Ovary (tissue), 9 donors: ENCODE results near the gene PCDH17. TPM values are rescaled to one million over a fixed set of nuclear protein-coding genes. Genes with fewer than 3 reads are reported as not detected.

Experiments
- DNase-seq, 5 donors: peaks; one replicate each; pipeline ENCODE4 v3.0.0-alpha.2; 2019 to 2020
- H3K27ac ChIP-seq, 2 donors: fragments of 200-600 bp; one replicate each; pipeline versions ENCODE4 v1.5.1 to v1.8.0; 2019 to 2022
- H3K27me3 ChIP-seq: fragments of 200-600 bp; one replicate; pipeline ENCODE4 v1.8.0; 2022
- H3K36me3 ChIP-seq: fragments of 200-600 bp; sonication (generic); one replicate; pipeline ENCODE4 v1.5.1; 2019
- H3K4me1 ChIP-seq: one replicate; pipeline ENCODE4 v1.8.1; 2013; ENCODE audit warnings: mild to moderate bottlenecking, moderate library complexity; ENCODE audit not compliant: insufficient read depth
- H3K4me3 ChIP-seq: fragments of 200-600 bp; sonication (generic); one replicate; pipeline ENCODE4 v1.5.1; 2017
- H3K9me3 ChIP-seq, 2 donors: fragments of 200-600 bp in 1 of 2; sonication (generic) in 1 of 2; one replicate each; pipeline versions ENCODE4 v1.5.1 to v1.8.1; 2013 to 2019; ENCODE audit warnings: mild to moderate bottlenecking in 1 of 2, moderate library complexity in 1 of 2
- EP300 ChIP-seq: sonication (generic); formaldehyde crosslinking; IDR thresholded peaks from one replicate; pipeline ENCODE4 v1.6.1; 2017; ENCODE audit warnings: antibody characterized with exemption
- POLR2A ChIP-seq: fragments of 450-650 bp; IDR thresholded peaks from one replicate; pipeline ENCODE4 v1.6.1; 2017; ENCODE audit warnings: antibody characterized with exemption, mild to moderate bottlenecking, moderate library complexity
- WGBS, 3 donors: extraction: QIAGEN DNeasy Blood & Tissue Kit in 1 of 3; methylation state at CpG; one replicate each; pipeline versions ENCODE4 v1.1.5 to v1.1.7; 2013 to 2017; 5-methylcytosine and 5-hydroxymethylcytosine counted together
- intact Hi-C, 4 donors: fragments of 100-400 bp; cut with DNase I; formaldehyde crosslinking; loops; one replicate each; pipeline versions ENCODE4 v1.11.0 to v1.15.1; 2022 to 2023
- polyA plus RNA-seq, 2 donors: library from polyadenylated mRNA; stranded (reverse); fragments of 200-250 nt in 1 of 2; fragments of 350-450 nt in 1 of 2; fragmentation: Illumina TruSeq in 1 of 2; extraction: RNeasy Lipid Tissue Mini Kit (QIAGEN cat#74804) in 1 of 2; gene quantifications; one replicate each; pipeline ENCODE4 v1.2.3, GENCODE V29; 2013 to 2014
- total RNA-seq, 7 donors: library from RNA; depleted of rRNA in 2 of 7; stranded (reverse); fragments of >200 nt in 2 of 7; fragmentation: NEBNext Ultra II Directional in 3 of 7; extraction: Animal tissue kit (Norgen Biotek cat#: 25700) in 3 of 7; gene quantifications; one replicate each; pipeline versions ENCODE4 v1.1.0 to v1.2.4, GENCODE V29; 2016 to 2023
- TF ChIP-seq, protein P1 (sequence below), 3 donors: fragments of 450-650 bp in 2 of 3; fragments of 200-600 bp in 1 of 3; IDR thresholded peaks; one replicate each; pipeline versions ENCODE4 v1.5.1 to v1.8.0; 2016 to 2022; ENCODE audit warnings: antibody characterized with exemption in 3 of 3, mild to moderate bottlenecking in 1 of 3
- donor health status: DM: no; HTN: no; CAD: no; lungs with moderate emphysema.
- donor health status: DM: no; HTN: no; CAD: no.
- donor health status: Bipolar disorder and iron deficiency.
- donor health status: DM: yes; HTN: yes; CAD: no.
- donor health status: DM: no; HTN: no; CAD: no.
- donor health status: DM: yes; HTN: yes; CAD: no.

The PCDH17 gene
- total and polyA plus RNA-seq, 9 donors: 1.2 to 21.3 (median 2.4) TPM

DNA sequence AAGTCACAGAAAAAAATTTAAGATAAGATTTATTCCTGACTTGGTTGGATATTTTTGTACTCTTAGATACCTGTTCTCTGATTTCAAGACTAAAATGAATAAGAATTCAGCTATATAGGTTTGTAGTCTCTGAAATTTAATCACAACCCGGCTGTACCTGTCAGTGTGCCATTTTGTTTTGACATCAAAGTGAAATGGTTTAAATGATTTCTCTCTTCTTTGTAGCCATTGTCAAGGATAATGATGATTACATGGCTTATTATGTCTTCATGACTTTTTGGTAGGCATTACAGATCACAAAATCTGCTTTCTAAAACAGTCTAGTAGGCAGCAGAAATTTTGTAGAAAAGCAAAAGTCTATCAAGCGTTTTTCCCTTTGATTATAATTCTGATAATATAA is 72.5 kb downstream of the PCDH17 start:
- WGBS, 3 donors: 67 to 85% (median 81%) methylated on average over 2 of the region's 2 CpGs
- TF ChIP-seq EP300 (no peak), POLR2A (no peak)
- TF ChIP-seq, protein P1, sequence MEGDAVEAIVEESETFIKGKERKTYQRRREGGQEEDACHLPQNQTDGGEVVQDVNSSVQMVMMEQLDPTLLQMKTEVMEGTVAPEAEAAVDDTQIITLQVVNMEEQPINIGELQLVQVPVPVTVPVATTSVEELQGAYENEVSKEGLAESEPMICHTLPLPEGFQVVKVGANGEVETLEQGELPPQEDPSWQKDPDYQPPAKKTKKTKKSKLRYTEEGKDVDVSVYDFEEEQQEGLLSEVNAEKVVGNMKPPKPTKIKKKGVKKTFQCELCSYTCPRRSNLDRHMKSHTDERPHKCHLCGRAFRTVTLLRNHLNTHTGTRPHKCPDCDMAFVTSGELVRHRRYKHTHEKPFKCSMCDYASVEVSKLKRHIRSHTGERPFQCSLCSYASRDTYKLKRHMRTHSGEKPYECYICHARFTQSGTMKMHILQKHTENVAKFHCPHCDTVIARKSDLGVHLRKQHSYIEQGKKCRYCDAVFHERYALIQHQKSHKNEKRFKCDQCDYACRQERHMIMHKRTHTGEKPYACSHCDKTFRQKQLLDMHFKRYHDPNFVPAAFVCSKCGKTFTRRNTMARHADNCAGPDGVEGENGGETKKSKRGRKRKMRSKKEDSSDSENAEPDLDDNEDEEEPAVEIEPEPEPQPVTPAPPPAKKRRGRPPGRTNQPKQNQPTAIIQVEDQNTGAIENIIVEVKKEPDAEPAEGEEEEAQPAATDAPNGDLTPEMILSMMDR (IDR thresholded peaks at IDR 0.05): no peak
- no peaks in the 10 kb centered on the region for H3K36me3 ChIP-seq
- intact Hi-C loops: no loop called here
- no peak overlapping the region for H3K27ac ChIP-seq
- no peaks in the 10 kb centered on the region for H3K27me3 ChIP-seq
- no peak overlapping the region for H3K4me3 ChIP-seq
- H3K9me3 ChIP-seq: no peaks in the 10 kb centered on the region
- no peaks in the 10 kb centered on the region for H3K4me1 ChIP-seq
- DNase-seq: no peak

DNA sequence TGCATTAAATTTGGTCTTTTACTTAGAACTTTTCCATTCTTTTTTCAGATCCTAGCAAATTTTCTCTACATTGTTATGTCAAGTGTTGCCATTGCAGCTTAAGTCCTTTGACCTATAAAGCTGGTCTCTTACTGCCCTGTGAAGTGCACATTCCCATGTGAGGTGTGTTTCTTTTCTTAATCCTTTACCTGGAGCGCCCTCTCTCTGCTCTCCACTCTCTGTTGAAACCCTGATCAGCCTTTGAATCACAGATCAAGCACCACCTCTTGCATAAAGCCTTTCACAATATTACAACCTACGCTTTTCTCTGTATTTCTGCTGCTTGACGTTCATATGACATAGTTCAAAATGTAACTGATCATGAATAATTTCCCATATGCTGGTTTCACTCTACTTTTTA is 84.8 kb downstream of the PCDH17 start:
- TF ChIP-seq, protein P1 (IDR thresholded peaks at IDR 0.05): no peak
- TF ChIP-seq POLR2A: no peak
- no peak for TF ChIP-seq EP300
- no peak for DNase-seq
- H3K36me3 ChIP-seq: no peaks in the 10 kb centered on the region
- WGBS, 3 donors: 74 to 81% (median 77%) methylated on average over 3 of the region's 3 CpGs
- H3K4me3 ChIP-seq: no peak overlapping the region
- no peaks in the 10 kb centered on the region for H3K9me3 ChIP-seq
- no peak overlapping the region for H3K27ac ChIP-seq
- no peaks in the 10 kb centered on the region for H3K4me1 ChIP-seq
- H3K27me3 ChIP-seq: no peaks in the 10 kb centered on the region
- intact Hi-C loops: no loop called here

DNA sequence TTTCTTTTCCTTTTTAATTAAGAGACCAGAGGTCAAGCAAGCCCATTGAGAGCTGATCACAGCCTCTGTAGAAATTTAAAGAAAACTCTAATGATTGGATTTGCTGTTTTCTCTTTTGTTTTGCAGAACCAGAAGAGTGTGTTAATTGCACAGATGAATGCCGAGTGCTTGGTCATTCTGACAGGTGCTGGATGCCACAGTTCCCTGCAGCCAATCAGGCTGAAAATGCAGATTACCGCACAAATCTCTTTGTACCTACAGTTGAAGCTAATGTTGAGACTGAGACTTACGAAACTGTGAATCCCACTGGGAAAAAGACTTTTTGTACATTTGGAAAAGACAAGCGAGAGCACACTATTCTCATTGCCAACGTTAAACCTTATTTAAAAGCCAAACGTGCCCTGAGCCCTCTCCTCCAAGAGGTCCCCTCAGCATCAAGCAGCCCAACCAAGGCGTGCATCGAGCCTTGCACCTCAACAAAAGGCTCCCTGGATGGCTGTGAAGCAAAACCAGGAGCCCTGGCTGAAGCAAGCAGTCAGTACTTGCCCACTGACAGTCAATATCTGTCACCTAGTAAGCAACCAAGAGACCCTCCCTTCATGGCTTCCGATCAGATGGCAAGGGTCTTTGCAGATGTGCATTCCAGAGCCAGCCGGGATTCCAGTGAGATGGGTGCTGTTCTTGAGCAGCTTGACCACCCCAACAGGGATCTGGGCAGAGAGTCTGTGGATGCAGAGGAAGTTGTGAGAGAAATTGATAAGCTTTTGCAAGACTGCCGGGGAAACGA is 93.1 kb downstream of the PCDH17 start:
- H3K4me1 ChIP-seq: no peaks in the 10 kb centered on the region
- WGBS, 3 donors: 69 to 81% (median 78%) methylated on average over 12 of the region's 12 CpGs
- intact Hi-C loops: no loop called here
- H3K4me3 ChIP-seq: no peak overlapping the region
- H3K36me3 ChIP-seq: no peaks in the 10 kb centered on the region
- TF ChIP-seq, protein P1 (IDR thresholded peaks at IDR 0.05): no peak
- no peak for TF ChIP-seq EP300
- no peak for TF ChIP-seq POLR2A
- H3K27me3 ChIP-seq: no peaks in the 10 kb centered on the region
- H3K27ac ChIP-seq: no peak overlapping the region
- no peak for DNase-seq
- H3K9me3 ChIP-seq: no peaks in the 10 kb centered on the region

DNA sequence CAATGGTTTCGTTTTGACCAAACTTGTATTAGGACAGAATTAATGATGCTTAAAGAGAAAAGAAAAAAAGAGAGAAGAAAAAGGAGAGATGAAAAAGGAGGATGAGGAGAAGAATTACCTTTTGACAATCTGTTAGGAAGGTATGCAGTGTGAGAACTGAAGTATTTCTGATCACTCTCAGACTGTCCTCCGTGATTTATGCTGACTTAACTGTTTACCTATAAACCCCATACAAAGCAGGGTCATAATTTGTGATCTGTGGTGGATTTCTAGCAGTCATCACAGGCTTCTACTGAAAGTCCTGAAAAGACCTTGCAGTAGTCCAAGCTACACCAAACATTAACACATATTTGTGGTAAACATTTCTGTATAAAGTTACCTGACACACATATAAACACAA is 93.9 kb downstream of the PCDH17 start:
- no peaks in the 10 kb centered on the region for H3K36me3 ChIP-seq
- WGBS, 3 donors: 64 to 75% (median 65%) methylated on average over 2 of the region's 2 CpGs
- TF ChIP-seq POLR2A (no peak), EP300 (no peak)
- TF ChIP-seq, protein P1 (IDR thresholded peaks at IDR 0.05): no peak

More for the DNA sequence above, 93.9 kb downstream of the PCDH17 start:
- intact Hi-C loops: no loop called here
- Histone ChIP-seq H3K4me1 (no peaks in the 10 kb centered on the region), H3K9me3 (no peaks in the 10 kb centered on the region), H3K27ac (no peak overlapping the region), H3K27me3 (no peaks in the 10 kb centered on the region), H3K4me3 (no peak overlapping the region)
- no peak for DNase-seq
